Mesodermal cell (in vitro differentiated cells): ENCODE data around the gene SLC26A3.

Experiments used
- H3K27ac ChIP-seq: 2 replicates; pipeline ENCODE4 v1.7.0; 2013; ENCODE audit warnings: mild to moderate bottlenecking, low read depth, low read length, moderate library complexity; ENCODE audit not compliant: severe bottlenecking
- H3K36me3 ChIP-seq: 2 replicates; pipeline ENCODE4 v1.7.1; 2013; ENCODE audit warnings: mild to moderate bottlenecking, low read length, moderate library complexity; ENCODE audit not compliant: control insufficient read depth, insufficient read depth
- H3K4me1 ChIP-seq: one replicate; pipeline ENCODE4 v1.7.1; 2013; ENCODE audit warnings: mild to moderate bottlenecking, low read length; ENCODE audit not compliant: insufficient read depth, control insufficient read depth, poor library complexity, severe bottlenecking
- H3K4me3 ChIP-seq: 2 replicates; pipeline ENCODE4 v1.7.0; 2013; ENCODE audit warnings: low read length, control low read depth, mild to moderate bottlenecking; ENCODE audit not compliant: insufficient read depth, poor library complexity, severe bottlenecking; ENCODE audit errors: extremely low read depth
- H3K9me3 ChIP-seq: 2 replicates; pipeline ENCODE4 v1.7.1; 2013; ENCODE audit warnings: mild to moderate bottlenecking, low read length, moderate library complexity; ENCODE audit not compliant: control insufficient read depth
- WGBS, 2 experiments: methylation state at CpG; one replicate each; pipeline ENCODE4 v1.1.5; 2013; ENCODE audit warnings: missing lambda C conversion rate in 2 of 2; ENCODE audit not compliant: insufficient coverage in 2 of 2; 5-methylcytosine and 5-hydroxymethylcytosine counted together

SLC26A3 gene

GRCh38 chr7:107838024-107838601 is 35.1 kb upstream of the SLC26A3 start:
- Histone ChIP-seq H3K9me3 (no peaks in the 10 kb centered on the region), H3K27ac (no peak overlapping the region), H3K4me3 (no peak overlapping the region), H3K4me1 (no peaks in the 10 kb centered on the region), H3K36me3 (no peaks in the 10 kb centered on the region)
- no CpG with 5 or more reads among the region's 3 CpGs for whole genome bisulfite sequencing, 2 experiments

GRCh38 chr7:107837145-107837512 is 34.1 kb upstream of the SLC26A3 start:
- 80% methylated on average over 1 of the region's 1 CpG; no CpG with 5 or more reads in 1 of the 2 experiments for WGBS, 2 experiments
- Histone ChIP-seq H3K9me3 (no peaks in the 10 kb centered on the region), H3K36me3 (no peaks in the 10 kb centered on the region), H3K4me1 (no peaks in the 10 kb centered on the region), H3K4me3 (no peak overlapping the region), H3K27ac (no peak overlapping the region)

- 91% methylated on average over 7 to 9 of the region's 10 CpGs for WGBS, 2 experiments
- Histone ChIP-seq H3K9me3 (no peaks in the 10 kb centered on the region), H3K4me3 (no peak overlapping the region), H3K27ac (no peak overlapping the region), H3K36me3 (no peaks in the 10 kb centered on the region), H3K4me1 (no peaks in the 10 kb centered on the region)
Observed at GRCh38 chr7:107836237-107837144, 33.5 kb upstream of the SLC26A3 start.

GRCh38 chr7:107834401-107834800 is 31.4 kb upstream of the SLC26A3 start:
- no CpG with 5 or more reads among the region's 1 CpG for WGBS, 2 experiments
- Histone ChIP-seq H3K4me1 (no peaks in the 10 kb centered on the region), H3K9me3 (no peaks in the 10 kb centered on the region), H3K27ac (no peak overlapping the region), H3K4me3 (no peak overlapping the region), H3K36me3 (no peaks in the 10 kb centered on the region)

- Histone ChIP-seq H3K4me1 (no peaks in the 10 kb centered on the region), H3K27ac (no peak overlapping the region), H3K36me3 (no peaks in the 10 kb centered on the region), H3K9me3 (no peaks in the 10 kb centered on the region), H3K4me3 (no peak overlapping the region)
- 91 to 93% methylated on average over 6 of the region's 7 CpGs for WGBS, 2 experiments
Observed at GRCh38 chr7:107833684-107834106, 30.7 kb upstream of the SLC26A3 start.

- Histone ChIP-seq H3K4me3 (no peak overlapping the region), H3K4me1 (no peaks in the 10 kb centered on the region), H3K9me3 (no peaks in the 10 kb centered on the region), H3K27ac (no peak overlapping the region), H3K36me3 (no peaks in the 10 kb centered on the region)
- WGBS, 2 experiments, result 95% methylated on average over 2 of the region's 3 CpGs
Observed at GRCh38 chr7:107830420-107830819, 27.4 kb upstream of the SLC26A3 start.

GRCh38 chr7:107828540-107828939 is 25.5 kb upstream of the SLC26A3 start:
- no peak overlapping the region for H3K4me3 ChIP-seq
- H3K27ac ChIP-seq, result no peak overlapping the region
- no peaks in the 10 kb centered on the region for H3K9me3 ChIP-seq
- H3K4me1 ChIP-seq, result no peaks in the 10 kb centered on the region
- WGBS, 2 experiments, result 80% methylated on average over 1 of the region's 4 CpGs; no CpG with 5 or more reads in 1 of the 2 experiments
- no peaks in the 10 kb centered on the region for H3K36me3 ChIP-seq

- no peaks in the 10 kb centered on the region for H3K36me3 ChIP-seq
- no peaks in the 10 kb centered on the region for H3K9me3 ChIP-seq
- 88 to 90% methylated on average over 2 of the region's 2 CpGs for WGBS, 2 experiments
- H3K4me1 ChIP-seq, result no peaks in the 10 kb centered on the region
- no peak overlapping the region for H3K4me3 ChIP-seq
- H3K27ac ChIP-seq, result no peak overlapping the region
Observed at GRCh38 chr7:107827501-107827900, 24.5 kb upstream of the SLC26A3 start.

- Histone ChIP-seq H3K4me1 (no peaks in the 10 kb centered on the region), H3K36me3 (no peaks in the 10 kb centered on the region), H3K9me3 (no peaks in the 10 kb centered on the region), H3K4me3 (no peak overlapping the region), H3K27ac (no peak overlapping the region)
- WGBS, 2 experiments, result no CpG with 5 or more reads among the region's 2 CpGs
Observed at GRCh38 chr7:107826451-107826850, 23.4 kb upstream of the SLC26A3 start.

GRCh38 chr7:107824858-107825257 is 21.8 kb upstream of the SLC26A3 start:
- WGBS, 2 experiments, result 63 to 100% methylated on average over 1 of the region's 1 CpG
- Histone ChIP-seq H3K9me3 (no peaks in the 10 kb centered on the region), H3K4me3 (no peak overlapping the region), H3K36me3 (no peaks in the 10 kb centered on the region), H3K27ac (no peak overlapping the region), H3K4me1 (no peaks in the 10 kb centered on the region)

GRCh38 chr7:107818622-107819021 is 15.6 kb upstream of the SLC26A3 start:
- Histone ChIP-seq H3K9me3 (no peaks in the 10 kb centered on the region), H3K36me3 (no peaks in the 10 kb centered on the region), H3K4me3 (no peak overlapping the region), H3K27ac (no peak overlapping the region), H3K4me1 (no peaks in the 10 kb centered on the region)
- WGBS, 2 experiments, result no CpG with 5 or more reads among the region's 2 CpGs
